Stimulated activated CD8-positive, alpha-beta memory T cell treated with anti-CD3 and anti-CD28 coated beads, Interleukin-4, amount 100 ng/mL, for 4 hours (primary cell): ENCODE data around the gene ABHD5.
A peak's percentile ranks its signal among the peaks of the same experiment; 100 is the strongest.
"Not testable (repeated sequence)": the region's sequence is repeated elsewhere in the genome, so short reads cannot be mapped to it uniquely, and the experiment has no call there.

ENCODE experiments used
- DNase-seq, 2 donors: peaks; one replicate each; pipeline ENCODE4 v3.0.0-alpha.2; 2020; ENCODE audit warnings: low read depth in 2 of 2, low spot score in 1 of 2

ABHD5 gene

GRCh38 chr3:43690400-43691119, at the start of gene ABHD5:
ABHD5 (plus strand) TSS chr3:43690938; CDS start chr3:43690993, 55 bp downstream.
- DNase-seq: peak; percentile 81 to 92

GRCh38 chr3:43641306-43642114, 49.2 kb upstream of the ABHD5 start:
- no peak for DNase-seq

- no peak for DNase-seq
Observed at GRCh38 chr3:43644443-43644842, 46.3 kb upstream of the ABHD5 start.

GRCh38 chr3:43647331-43648166, 43.2 kb upstream of the ABHD5 start:
- no peak for DNase-seq

GRCh38 chr3:43648957-43649356, 41.8 kb upstream of the ABHD5 start:
- DNase-seq: no peak

- DNase-seq: no peak
Observed at GRCh38 chr3:43649365-43649968, 41.3 kb upstream of the ABHD5 start.

GRCh38 chr3:43650345-43650744, 40.4 kb upstream of the ABHD5 start:
- no peak for DNase-seq

GRCh38 chr3:43656390-43656789, 34.3 kb upstream of the ABHD5 start:
- not testable (repeated sequence) for DNase-seq

- DNase-seq: no peak
Observed at GRCh38 chr3:43659250-43659880, 31.4 kb upstream of the ABHD5 start.

- not testable (repeated sequence) for DNase-seq
Observed at GRCh38 chr3:43661376-43661775, 29.4 kb upstream of the ABHD5 start.

GRCh38 chr3:43665011-43665410, 25.7 kb upstream of the ABHD5 start:
- DNase-seq: not testable (repeated sequence)

- DNase-seq: no peak
Observed at GRCh38 chr3:43670635-43671522, 19.9 kb upstream of the ABHD5 start.

- DNase-seq: no peak
Observed at GRCh38 chr3:43674345-43675085, 16.2 kb upstream of the ABHD5 start.

- DNase-seq: no peak
Observed at GRCh38 chr3:43675593-43675992, 15.1 kb upstream of the ABHD5 start.

GRCh38 chr3:43676441-43676840, 14.3 kb upstream of the ABHD5 start:
- DNase-seq: no peak

- DNase-seq: not testable (repeated sequence)
Observed at GRCh38 chr3:43678375-43678774, 12.4 kb upstream of the ABHD5 start.

GRCh38 chr3:43678887-43679449, 11.8 kb upstream of the ABHD5 start:
- DNase-seq: not testable (repeated sequence)

GRCh38 chr3:43680857-43681256, 9.9 kb upstream of the ABHD5 start:
- not testable (repeated sequence) for DNase-seq

GRCh38 chr3:43684944-43685343, 5.8 kb upstream of the ABHD5 start:
- no peak for DNase-seq
